ENCODE results near the gene CEP85L.

CEP85L gene

GRCh38 chr6:118542184-118542952 lies 109.0 kb downstream of the CEP85L start:
- no peak for DNase-seq (ENCODE audit: low read depth)

GRCh38 chr6:118537574-118537973 lies 113.8 kb downstream of the CEP85L start:
- DNase-seq (ENCODE audit: low read depth), result no peak

GRCh38 chr6:118536478-118536877 lies 114.9 kb downstream of the CEP85L start:
- DNase-seq (ENCODE audit: low read depth), result no peak

- DNase-seq (ENCODE audit: low read depth), result no peak
Observed at GRCh38 chr6:118535176-118535844, 116.1 kb downstream of the CEP85L start.

GRCh38 chr6:118530942-118531341 lies 120.4 kb downstream of the CEP85L start:
- DNase-seq (ENCODE audit: low read depth), result no peak

GRCh38 chr6:118529756-118530155 lies 121.6 kb downstream of the CEP85L start:
- DNase-seq (ENCODE audit: low read depth), result no peak

GRCh38 chr6:118528129-118528528 lies 123.3 kb downstream of the CEP85L start:
- DNase-seq (ENCODE audit: low read depth), result no peak

- DNase-seq (ENCODE audit: low read depth), result no peak
Observed at GRCh38 chr6:118525913-118526780, 125.2 kb downstream of the CEP85L start.

- DNase-seq (ENCODE audit: low read depth), result no peak
Observed at GRCh38 chr6:118524686-118525085, 126.7 kb downstream of the CEP85L start.

- no peak for DNase-seq (ENCODE audit: low read depth)
Observed at GRCh38 chr6:118523216-118523615, 128.2 kb downstream of the CEP85L start.

- DNase-seq (ENCODE audit: low read depth), result no peak
Observed at GRCh38 chr6:118522422-118522821, 129.0 kb downstream of the CEP85L start.

- DNase-seq (ENCODE audit: low read depth), result no peak
Observed at GRCh38 chr6:118514689-118515088, 136.7 kb downstream of the CEP85L start.

GRCh38 chr6:118511930-118512715 lies 139.3 kb downstream of the CEP85L start:
- no peak for DNase-seq (ENCODE audit: low read depth)

GRCh38 chr6:118509009-118509617 lies 142.3 kb downstream of the CEP85L start:
- DNase-seq (ENCODE audit: low read depth), result no peak

- no peak for DNase-seq (ENCODE audit: low read depth)
Observed at GRCh38 chr6:118507636-118508035, 143.8 kb downstream of the CEP85L start.

GRCh38 chr6:118506071-118506638 lies 145.2 kb downstream of the CEP85L start:
- no peak for DNase-seq (ENCODE audit: low read depth)

- no peak for DNase-seq (ENCODE audit: low read depth)
Observed at GRCh38 chr6:118505656-118506055, 145.7 kb downstream of the CEP85L start.

- DNase-seq (ENCODE audit: low read depth), result no peak
Observed at GRCh38 chr6:118504611-118505010, 146.8 kb downstream of the CEP85L start.

GRCh38 chr6:118502169-118502568 lies 149.2 kb downstream of the CEP85L start:
- no peak for DNase-seq (ENCODE audit: low read depth)

GRCh38 chr6:118501765-118502164 lies 149.6 kb downstream of the CEP85L start:
- no peak for DNase-seq (ENCODE audit: low read depth)

- no peak for DNase-seq (ENCODE audit: low read depth)
Observed at GRCh38 chr6:118501099-118501498, 150.3 kb downstream of the CEP85L start.
